ENCODE data around the gene PRRT4.

PRRT4 gene

DNA sequence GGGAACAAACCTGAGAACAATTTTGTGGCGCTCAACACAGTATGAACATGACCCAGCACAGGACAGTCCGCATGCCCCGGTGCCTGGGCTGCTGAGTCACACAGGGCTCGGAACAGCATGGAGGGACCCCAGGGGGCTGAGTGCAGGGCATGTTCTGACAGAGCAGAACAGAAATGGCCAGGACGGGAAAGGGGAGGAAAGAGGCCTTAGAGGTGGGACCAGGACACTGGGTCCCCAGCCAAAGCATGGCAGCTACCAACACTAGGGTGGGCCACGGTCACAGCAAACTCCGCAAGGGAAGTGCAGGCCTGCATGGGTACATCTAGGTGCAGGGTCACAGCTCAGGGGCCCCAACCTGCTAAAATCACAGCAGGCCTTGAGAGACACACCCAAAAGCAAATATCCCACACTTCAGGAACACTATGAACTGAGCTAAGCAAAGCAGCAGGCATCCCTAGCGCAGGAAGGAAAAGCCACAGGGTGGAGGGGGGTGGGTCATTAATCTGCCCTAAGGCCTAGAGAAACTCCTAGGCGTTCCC, 42.7 kb upstream of the PRRT4 start:
- Histone ChIP-seq H3K79me2 (ENCODE audit: low read length) (peaks cover 23% of the 10 kb centered on the region), H3K4me1 (ENCODE audit: low read length) (peaks cover 12% of the 10 kb centered on the region), H3K9me3 (replicated peaks; ENCODE audit: insufficient read depth, low read length) (no peaks in the 10 kb centered on the region), H3K4me2 (ENCODE audit: low read depth, low read length) (peak overlapping the region; percentile 89), H3K9ac (ENCODE audit: low read length) (no peak overlapping the region), H2AFZ (ENCODE audit: low read length) (no peak overlapping the region), H3K36me3 (replicated peaks; ENCODE audit: insufficient read depth, low read length) (no peaks in the 10 kb centered on the region), H4K20me1 (ENCODE audit: insufficient read depth, low read length) (no peaks in the 10 kb centered on the region), H3F3A (ENCODE audit: insufficient read depth, low read length) (peaks cover 12% of the 10 kb centered on the region), H3K4me3 (ENCODE audit: low read length) (peak overlapping the region; percentile 82; the same call in 1 of the 2 replicates), H3K9me2 (replicated peaks; ENCODE audit: insufficient read depth, low read length) (no peaks in the 10 kb centered on the region), H3K27me3 (replicated peaks; ENCODE audit: insufficient read depth, low read length) (peaks cover 18% of the 10 kb centered on the region), H3K27ac (ENCODE audit: low read length) (no peak overlapping the region)
- no peak for DNase-seq
- TF ChIP-seq, protein P1, sequence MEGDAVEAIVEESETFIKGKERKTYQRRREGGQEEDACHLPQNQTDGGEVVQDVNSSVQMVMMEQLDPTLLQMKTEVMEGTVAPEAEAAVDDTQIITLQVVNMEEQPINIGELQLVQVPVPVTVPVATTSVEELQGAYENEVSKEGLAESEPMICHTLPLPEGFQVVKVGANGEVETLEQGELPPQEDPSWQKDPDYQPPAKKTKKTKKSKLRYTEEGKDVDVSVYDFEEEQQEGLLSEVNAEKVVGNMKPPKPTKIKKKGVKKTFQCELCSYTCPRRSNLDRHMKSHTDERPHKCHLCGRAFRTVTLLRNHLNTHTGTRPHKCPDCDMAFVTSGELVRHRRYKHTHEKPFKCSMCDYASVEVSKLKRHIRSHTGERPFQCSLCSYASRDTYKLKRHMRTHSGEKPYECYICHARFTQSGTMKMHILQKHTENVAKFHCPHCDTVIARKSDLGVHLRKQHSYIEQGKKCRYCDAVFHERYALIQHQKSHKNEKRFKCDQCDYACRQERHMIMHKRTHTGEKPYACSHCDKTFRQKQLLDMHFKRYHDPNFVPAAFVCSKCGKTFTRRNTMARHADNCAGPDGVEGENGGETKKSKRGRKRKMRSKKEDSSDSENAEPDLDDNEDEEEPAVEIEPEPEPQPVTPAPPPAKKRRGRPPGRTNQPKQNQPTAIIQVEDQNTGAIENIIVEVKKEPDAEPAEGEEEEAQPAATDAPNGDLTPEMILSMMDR (IDR thresholded peaks at IDR 0.05; ENCODE audit: low read length), result no peak

DNA sequence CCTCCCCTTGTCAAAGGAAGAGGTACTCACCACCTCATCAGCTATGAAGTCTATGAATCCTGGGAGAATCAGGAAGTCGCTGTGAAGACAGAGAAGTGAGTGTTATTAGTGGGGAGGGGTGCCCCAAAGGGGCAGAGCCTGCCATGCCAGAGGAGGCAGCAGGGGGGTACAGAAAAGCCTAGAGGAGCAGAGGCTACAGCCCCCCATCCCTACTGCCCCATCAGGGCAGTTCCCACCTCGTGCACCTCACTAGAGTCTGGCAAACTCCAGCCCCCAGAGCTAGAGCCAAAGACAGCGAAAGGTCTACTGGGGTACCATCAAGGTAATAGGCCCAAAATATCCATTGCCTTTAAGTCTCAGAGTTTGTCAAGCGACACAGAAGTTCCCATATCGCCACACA, 42.2 kb upstream of the PRRT4 start:
- Histone ChIP-seq H3K9me2 (replicated peaks; ENCODE audit: insufficient read depth, low read length) (no peaks in the 10 kb centered on the region), H3K9ac (ENCODE audit: low read length) (no peak overlapping the region), H3K36me3 (replicated peaks; ENCODE audit: insufficient read depth, low read length) (no peaks in the 10 kb centered on the region), H3K4me3 (ENCODE audit: low read length) (no peak overlapping the region), H3K27me3 (replicated peaks; ENCODE audit: insufficient read depth, low read length) (peaks cover 13% of the 10 kb centered on the region), H3K27ac (ENCODE audit: low read length) (no peak overlapping the region), H3K4me2 (ENCODE audit: low read depth, low read length) (peak overlapping the region; percentile 89; the same call in 1 of the 2 replicates), H4K20me1 (ENCODE audit: insufficient read depth, low read length) (no peaks in the 10 kb centered on the region), H3K9me3 (replicated peaks; ENCODE audit: insufficient read depth, low read length) (no peaks in the 10 kb centered on the region), H2AFZ (ENCODE audit: low read length) (no peak overlapping the region), H3K4me1 (ENCODE audit: low read length) (peaks cover 10% of the 10 kb centered on the region), H3F3A (ENCODE audit: insufficient read depth, low read length) (peaks cover 10% of the 10 kb centered on the region), H3K79me2 (ENCODE audit: low read length) (peaks cover 23% of the 10 kb centered on the region)
- TF ChIP-seq, protein P1 (IDR thresholded peaks at IDR 0.05; ENCODE audit: low read length), result no peak
- TF ChIP-seq EZH2phosphoT487 (IDR thresholded peaks at IDR 0.05; ENCODE audit: low read length) (no peak), EZH2 (optimal IDR thresholded peaks at IDR 0.05; ENCODE audit: low read depth, low read length) (no peak)
- no peak for DNase-seq

DNA sequence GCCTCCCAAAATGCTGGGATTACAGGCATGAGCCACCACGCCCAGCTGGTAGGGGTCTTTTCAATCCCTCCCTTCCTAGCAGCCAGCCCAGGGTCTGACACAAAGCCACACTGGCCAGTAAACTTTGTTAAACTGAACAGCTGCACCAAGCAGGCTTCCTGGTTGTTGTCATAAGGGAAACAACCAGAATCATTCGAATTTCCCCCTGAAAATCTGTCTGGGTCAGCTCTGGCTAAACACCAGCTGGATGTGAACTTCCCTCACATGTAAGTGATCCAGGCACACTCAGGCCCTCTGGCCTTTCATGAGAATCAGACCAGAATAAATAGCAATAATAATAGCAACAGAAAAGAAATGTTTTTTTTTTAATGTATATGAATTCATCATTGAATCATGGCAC, 40.9 kb upstream of the PRRT4 start:
- Histone ChIP-seq H3F3A (ENCODE audit: insufficient read depth, low read length) (peaks cover 10% of the 10 kb centered on the region), H3K27ac (ENCODE audit: low read length) (no peak overlapping the region), H3K36me3 (replicated peaks; ENCODE audit: insufficient read depth, low read length) (peaks cover 8% of the 10 kb centered on the region; the same call in 1 of the 2 replicates), H3K9ac (ENCODE audit: low read length) (no peak overlapping the region), H2AFZ (ENCODE audit: low read length) (no peak overlapping the region), H3K4me3 (ENCODE audit: low read length) (no peak overlapping the region), H3K27me3 (replicated peaks; ENCODE audit: insufficient read depth, low read length) (0 out of 2 replicates have a peak, but pooled peaks cover 1% of the 10 kb centered on the region), H3K9me2 (replicated peaks; ENCODE audit: insufficient read depth, low read length) (no peaks in the 10 kb centered on the region), H3K79me2 (ENCODE audit: low read length) (peaks cover 23% of the 10 kb centered on the region), H3K4me1 (ENCODE audit: low read length) (peaks cover 10% of the 10 kb centered on the region), H3K4me2 (ENCODE audit: low read depth, low read length) (no peak overlapping the region), H3K9me3 (replicated peaks; ENCODE audit: insufficient read depth, low read length) (no peaks in the 10 kb centered on the region), H4K20me1 (ENCODE audit: insufficient read depth, low read length) (no peaks in the 10 kb centered on the region)
- no peak for DNase-seq
- TF ChIP-seq EZH2phosphoT487 (IDR thresholded peaks at IDR 0.05; ENCODE audit: low read length) (no peak), EZH2 (optimal IDR thresholded peaks at IDR 0.05; ENCODE audit: low read depth, low read length) (no peak)
- TF ChIP-seq, protein P1 (IDR thresholded peaks at IDR 0.05; ENCODE audit: low read length), result no peak
